HCT116 (cell line): ENCODE measurements around the gene CD96. TPM values are rescaled to one million over a fixed set of nuclear protein-coding genes. Genes with fewer than 3 reads are reported as not detected.

Experiments used
- ATAC-seq: fragments of 200-7000 bp; cut with Tn5 transposase; 2 replicates; pipeline ENCODE4 v1.9.1; 2020; ENCODE audit warnings: mild to moderate bottlenecking, moderate library complexity
- BruUV-seq: library from RNA; stranded (reverse); fragments of 400-500 nt; replicated peaks from 2 replicates; lab custom pipeline; 2021; lab: Mats Ljungman, UMichigan
- CTCF ChIA-PET: fragments of 300-600 bp; sonication (Branson Sonifier 250); formaldehyde crosslinking; loops from one replicate; lab custom pipeline; 2021; ENCODE audit warnings: antibody characterized with exemption; lab: Charles Lee
- POLR2A ChIA-PET: fragments of 300-600, 350-600 bp; sonication (Branson Sonifier 250); formaldehyde crosslinking; loops from one replicate; lab custom pipeline; 2021; ENCODE audit warnings: antibody characterized with exemption; lab: Charles Lee
- RAD21 ChIA-PET, 2 experiments: fragments of 300-600 bp; sonication (Branson Sonifier 250); formaldehyde crosslinking; loops; one replicate each; lab custom pipeline; 2023; ENCODE audit warnings: low total read pairs in 2 of 2; ENCODE audit not compliant: uncharacterized antibody in 2 of 2, unreplicated experiment in 2 of 2, low non-redundant PET in 1 of 2; lab: Charles Lee
- DNase-seq: peaks from one replicate; pipeline ENCODE4 v3.0.0-alpha.2; 2010; ENCODE audit warnings: low read depth, low spot score
- H2AFZ ChIP-seq: fragments of 200-600 bp; shearing (Covaris generic), sonication (generic); 2 replicates; pipeline ENCODE4 v1.6.1; 2017; ENCODE audit warnings: low read depth, mixed run types, mixed read lengths, antibody characterized with exemption, low read length; ENCODE audit not compliant: poor library complexity, severe bottlenecking
- H3K27ac ChIP-seq: 2 replicates; pipeline ENCODE4 v1.5.1; 2012; ENCODE audit warnings: low read depth, low read length
- H3K27me3 ChIP-seq: fragments of 200-600 bp; sonication (generic); 2 replicates; pipeline ENCODE4 v1.6.1; 2016; ENCODE audit warnings: mixed run types, low read length, mixed read lengths; ENCODE audit not compliant: insufficient read depth
- H3K36me3 ChIP-seq, 2 experiments: fragments of 200-500 bp in 1 of 2; fragments of 200-600 bp in 1 of 2; sonication (Bioruptor generic) in 1 of 2; sonication (generic) in 1 of 2; 2 replicates each; pipeline versions ENCODE4 v1.5.1 to v1.6.1; 2014 to 2016; ENCODE audit warnings: low read length in 2 of 2, inconsistent platforms in 1 of 2, mixed read lengths in 1 of 2, mixed run types in 1 of 2; ENCODE audit not compliant: insufficient read depth in 2 of 2, control insufficient read depth in 1 of 2
- H3K4me1 ChIP-seq, 2 experiments: fragments of 200-600 bp in 1 of 2; sonication (generic) in 1 of 2; 2 replicates each; pipeline versions ENCODE4 v1.5.1 to v1.6.1; 2012 to 2017; ENCODE audit warnings: low read length in 2 of 2, inconsistent platforms in 1 of 2, mild to moderate bottlenecking in 1 of 2, mixed read lengths in 1 of 2, mixed run types in 1 of 2, moderate library complexity in 1 of 2; ENCODE audit not compliant: insufficient read depth in 2 of 2, control insufficient read depth in 1 of 2
- H3K4me2 ChIP-seq: fragments of 200-600 bp; sonication (generic); 2 replicates; pipeline ENCODE4 v1.6.1; 2017; ENCODE audit warnings: mixed run types, low read length, mixed read lengths
- H3K4me3 ChIP-seq, 2 experiments: fragments of 200-600 bp in 1 of 2; sonication (generic) in 1 of 2; replicated peaks in 1 of 2; 2 replicates each; pipeline ENCODE4 v1.5.1; 2011 to 2016; ENCODE audit warnings: low read length in 2 of 2, control low read depth in 1 of 2, low read depth in 1 of 2, mild to moderate bottlenecking in 1 of 2, mixed read lengths in 1 of 2, mixed run types in 1 of 2
- H3K79me2 ChIP-seq: fragments of 200-600 bp; sonication (generic); 2 replicates; pipeline ENCODE4 v1.6.1; 2017; ENCODE audit warnings: mild to moderate bottlenecking, mixed run types, low read length, moderate library complexity, mixed read lengths; ENCODE audit not compliant: insufficient read depth
- H3K9ac ChIP-seq: fragments of 200-600 bp; sonication (generic); 2 replicates; pipeline ENCODE4 v1.6.1; 2016; ENCODE audit warnings: low read length, mixed read lengths
- H3K9me2 ChIP-seq: fragments of 200-600 bp; sonication (generic), shearing (Covaris generic); 2 replicates; pipeline ENCODE4 v1.6.1; 2017; ENCODE audit warnings: mixed run types, mild to moderate bottlenecking, moderate library complexity; ENCODE audit not compliant: insufficient read depth
- H3K9me3 ChIP-seq, 2 experiments: fragments of 200-500 bp in 1 of 2; fragments of 200-600 bp in 1 of 2; sonication (Bioruptor generic) in 1 of 2; sonication (generic) in 1 of 2; 2 replicates each; pipeline ENCODE4 v1.6.1; 2014 to 2017; ENCODE audit warnings: low read length in 2 of 2, mixed read lengths in 2 of 2, inconsistent platforms in 1 of 2, low read depth in 1 of 2, mild to moderate bottlenecking in 1 of 2, mixed run types in 1 of 2, moderate library complexity in 1 of 2; ENCODE audit not compliant: control insufficient read depth in 1 of 2, insufficient read depth in 1 of 2
- H4K20me1 ChIP-seq: fragments of 200-600 bp; sonication (generic), shearing (Covaris generic); 2 replicates; pipeline ENCODE4 v1.6.1; 2017; ENCODE audit warnings: mixed run types, mild to moderate bottlenecking, moderate library complexity; ENCODE audit not compliant: insufficient read depth
- ATF3 ChIP-seq: IDR thresholded peaks from 2 replicates; pipeline ENCODE4 v1.6.1; 2012
- CBX3 ChIP-seq: IDR thresholded peaks from 2 replicates; pipeline ENCODE4 v1.6.1; 2012; ENCODE audit warnings: low read depth
- EZH2phosphoT487 ChIP-seq: fragments of 200-600 bp; IDR thresholded peaks from 2 replicates; pipeline ENCODE4 v1.6.1; 2018; ENCODE audit warnings: antibody characterized with exemption, borderline replicate concordance
- FOSL1 ChIP-seq: IDR thresholded peaks from 2 replicates; pipeline ENCODE4 v1.6.1; 2012; ENCODE audit warnings: low read depth
- JUND ChIP-seq: IDR thresholded peaks from 2 replicates; pipeline ENCODE4 v1.6.1; 2012
- MAX ChIP-seq: IDR thresholded peaks from 2 replicates; pipeline ENCODE4 v1.6.1; 2012
- POLR2AphosphoS5 ChIP-seq: IDR thresholded peaks from 2 replicates; pipeline ENCODE4 v1.6.1; 2011; ENCODE audit warnings: mild to moderate bottlenecking, low read depth, low read length, moderate library complexity
- RAD21 ChIP-seq: IDR thresholded peaks from 2 replicates; pipeline ENCODE4 v1.6.1; 2012; ENCODE audit warnings: low read depth, mild to moderate bottlenecking
- REST ChIP-seq: IDR thresholded peaks from 2 replicates; pipeline ENCODE4 v1.6.1; 2012; ENCODE audit warnings: low read depth
- SP1 ChIP-seq: IDR thresholded peaks from 2 replicates; pipeline ENCODE4 v1.6.1; 2012; ENCODE audit warnings: low read depth
- TCF7L2 ChIP-seq: IDR thresholded peaks from 2 replicates; pipeline ENCODE4 v1.7.0; 2011; ENCODE audit warnings: borderline replicate concordance, inconsistent platforms; ENCODE audit not compliant: insufficient read depth, insufficient read length; ENCODE audit errors: extremely low read depth
- ZFX ChIP-seq: fragments of 450-650 bp; IDR thresholded peaks from 2 replicates; pipeline ENCODE4 v1.6.1; 2017
- ZNF274 ChIP-seq: fragments of 200-500 bp; sonication (Bioruptor generic); IDR thresholded peaks from 2 replicates; pipeline ENCODE4 v1.6.1; 2014; ENCODE audit warnings: mild to moderate bottlenecking, low read depth, low read length, inconsistent platforms
- intact Hi-C: fragments of 100-400 bp; cut with micrococcal nuclease; formaldehyde crosslinking; loops from 2 replicates; pipeline ENCODE4 v1.10.0; 2022
- total RNA-seq: library from RNA; stranded (reverse); gene quantifications from one replicate; pipeline ENCODE4 v1.2.1, GENCODE V29; 2021; ENCODE audit not compliant: unreplicated experiment

The CD96 gene
- total RNA-seq, 1 experiment from 2014 or later: 0.42 TPM

- H3K9me3 ChIP-seq: no peaks in the 10 kb centered on the region
- intact Hi-C loops: no loop called here
- 0 out of 2 replicates have a peak, but pooled peaks cover 4% of the 10 kb centered on the region for H3K9me2 ChIP-seq
- ChIA-PET RAD21 (no interaction called here), POLR2A (no interaction called here), CTCF (no interaction called here)
- no peaks in the 10 kb centered on the region for H3K79me2 ChIP-seq
- H3K4me1 ChIP-seq: no peaks in the 10 kb centered on the region
- no peaks in the 10 kb centered on the region for H3K36me3 ChIP-seq
- H3K4me2 ChIP-seq: no peak overlapping the region
- H2AFZ ChIP-seq: peak overlapping the region; percentile 60
- no peak overlapping the region for H3K9ac ChIP-seq
- H4K20me1 ChIP-seq: no peaks in the 10 kb centered on the region
- no peak overlapping the region for H3K27ac ChIP-seq
- no peak overlapping the region for H3K4me3 ChIP-seq
- DNase-seq (no peak), ATAC-seq (no peak)
- no TSS peak for BruUV-seq
- H3K27me3 ChIP-seq: no peaks in the 10 kb centered on the region
- TF ChIP-seq SP1: no peak
- TF ChIP-seq ZFX: no peak; the same call in 1 of the 2 replicates
- TF ChIP-seq FOSL1: no peak
- no peak for TF ChIP-seq CBX3
- no peak for TF ChIP-seq RAD21
- no peak for TF ChIP-seq ZNF274
- no peak for TF ChIP-seq REST
- no peak for TF ChIP-seq EZH2phosphoT487
- no peak for TF ChIP-seq POLR2AphosphoS5
- TF ChIP-seq JUND: no peak
- no peak for TF ChIP-seq ATF3
- TF ChIP-seq MAX: no peak
- TF ChIP-seq TCF7L2: no peak
Observed at GRCh38 chr3:111496894-111497559, 45.0 kb upstream of the CD96 start.
